H9 (cell line): ENCODE measurements around the gene UTF1. TPM values are rescaled to one million over a fixed set of nuclear protein-coding genes. Genes with fewer than 3 reads are reported as not detected.

Experiments
- DNase-seq: peaks from one replicate; pipeline ENCODE4 v3.0.0-alpha.2; 2017
- H2AFZ ChIP-seq: one replicate; pipeline ENCODE4 v1.6.1; 2013; ENCODE audit warnings: mild to moderate bottlenecking, low read length, control low read depth, moderate library complexity
- H2AK5ac ChIP-seq: 2 replicates; pipeline ENCODE4 v1.6.1; 2013; ENCODE audit warnings: low read length, control low read depth, mixed read lengths; ENCODE audit not compliant: insufficient read length
- H2BK120ac ChIP-seq: one replicate; pipeline ENCODE4 v1.6.1; 2013; ENCODE audit warnings: low read depth, mild to moderate bottlenecking, low read length, control low read depth, inconsistent platforms; ENCODE audit not compliant: poor library complexity, severe bottlenecking
- H2BK12ac ChIP-seq: 2 replicates; pipeline ENCODE4 v1.6.1; 2013; ENCODE audit warnings: low read length, control low read depth, mixed read lengths, low read depth; ENCODE audit not compliant: insufficient read length
- H2BK15ac ChIP-seq: 2 replicates; pipeline ENCODE4 v1.6.1; 2013; ENCODE audit warnings: low read depth, low read length, control low read depth
- H2BK20ac ChIP-seq: one replicate; pipeline ENCODE4 v1.6.1; 2013; ENCODE audit warnings: low read depth, mild to moderate bottlenecking, low read length, control low read depth, inconsistent platforms; ENCODE audit not compliant: poor library complexity, severe bottlenecking
- H2BK5ac ChIP-seq: 2 replicates; pipeline ENCODE4 v1.6.1; 2013; ENCODE audit warnings: low read length, control low read depth, mixed read lengths; ENCODE audit not compliant: insufficient read length
- H3K14ac ChIP-seq: 2 replicates; pipeline ENCODE4 v1.6.1; 2013; ENCODE audit warnings: low read length, control low read depth; ENCODE audit not compliant: insufficient read depth
- H3K18ac ChIP-seq: 2 replicates; pipeline ENCODE4 v1.6.1; 2013; ENCODE audit warnings: low read depth, mild to moderate bottlenecking, mixed read lengths, low read length, control low read depth; ENCODE audit not compliant: insufficient read length
- H3K23ac ChIP-seq: 2 replicates; pipeline ENCODE4 v1.6.1; 2013; ENCODE audit warnings: low read length, control low read depth, mixed read lengths, low read depth; ENCODE audit not compliant: insufficient read length
- H3K23me2 ChIP-seq: 2 replicates; pipeline ENCODE4 v1.6.1; 2013; ENCODE audit warnings: low read depth, mild to moderate bottlenecking, mixed read lengths, low read length, control low read depth; ENCODE audit not compliant: insufficient read length, poor library complexity, severe bottlenecking
- H3K27ac ChIP-seq: 2 replicates; pipeline ENCODE4 v1.5.1; 2013; ENCODE audit warnings: low read length, control low read depth, mixed read lengths, low read depth; ENCODE audit not compliant: insufficient read length
- H3K27me3 ChIP-seq: 2 replicates; pipeline ENCODE4 v1.6.1; 2013; ENCODE audit warnings: low read length, control low read depth, inconsistent platforms; ENCODE audit not compliant: insufficient read depth
- H3K4ac ChIP-seq: 2 replicates; pipeline ENCODE4 v1.6.1; 2013; ENCODE audit warnings: low read depth, mild to moderate bottlenecking, control low read depth, inconsistent platforms, low read length, moderate library complexity
- H3K4me1 ChIP-seq: 2 replicates; pipeline ENCODE4 v1.6.1; 2013; ENCODE audit warnings: low read length, control low read depth, inconsistent platforms; ENCODE audit not compliant: insufficient read depth
- H3K4me2 ChIP-seq: 2 replicates; pipeline ENCODE4 v1.6.1; 2013; ENCODE audit warnings: low read length, control low read depth, mixed read lengths; ENCODE audit not compliant: insufficient read length, insufficient read depth
- H3K56ac ChIP-seq: 2 replicates; pipeline ENCODE4 v1.6.1; 2013; ENCODE audit warnings: low read depth, mild to moderate bottlenecking, mixed read lengths, low read length, control low read depth; ENCODE audit not compliant: insufficient read length
- H3K79me1 ChIP-seq: 2 replicates; pipeline ENCODE4 v1.6.1; 2013; ENCODE audit warnings: low read depth, mild to moderate bottlenecking, moderate library complexity, low read length, control low read depth, inconsistent platforms; ENCODE audit not compliant: insufficient read depth, poor library complexity, severe bottlenecking
- H3K79me2 ChIP-seq: 2 replicates; pipeline ENCODE4 v1.6.1; 2013; ENCODE audit warnings: low read length, control low read depth, inconsistent platforms; ENCODE audit not compliant: insufficient read depth
- H3K9ac ChIP-seq: 2 replicates; pipeline ENCODE4 v1.6.1; 2013; ENCODE audit warnings: low read length, control low read depth, mixed read lengths; ENCODE audit not compliant: insufficient read length; ENCODE audit errors: extremely low read depth
- H3K9me3 ChIP-seq: one replicate; pipeline ENCODE4 v1.6.1; 2013; ENCODE audit warnings: low read depth, low read length, inconsistent platforms; ENCODE audit not compliant: control insufficient read depth
- H3T11ph ChIP-seq: one replicate; pipeline ENCODE4 v1.6.1; 2013; ENCODE audit warnings: mild to moderate bottlenecking, low read length, control low read depth, inconsistent platforms
- H4K20me1 ChIP-seq: one replicate; pipeline ENCODE4 v1.6.1; 2013; ENCODE audit not compliant: control insufficient read depth, insufficient read length, insufficient read depth
- H4K5ac ChIP-seq: 2 replicates; pipeline ENCODE4 v1.6.1; 2013; ENCODE audit warnings: low read depth, mild to moderate bottlenecking, mixed read lengths, low read length, control low read depth; ENCODE audit not compliant: insufficient read length
- H4K8ac ChIP-seq: replicated peaks from 2 replicates; pipeline ENCODE4 v1.6.1; 2013; ENCODE audit warnings: low read length, control low read depth, mixed read lengths, low read depth; ENCODE audit not compliant: insufficient read length
- H4K91ac ChIP-seq: 2 replicates; pipeline ENCODE4 v1.6.1; 2013; ENCODE audit warnings: low read depth, mild to moderate bottlenecking, moderate library complexity, mixed read lengths, low read length, control low read depth; ENCODE audit not compliant: insufficient read length
- H3K27ac Mint-ChIP-seq, 3 experiments: 2 replicates in 2 of 3; 3 replicates in 1 of 3; pipeline ENCODE4 v1.8.0; 2020 to 2021; ENCODE audit warnings: mixed read lengths in 3 of 3, mild to moderate bottlenecking in 1 of 3, moderate library complexity in 1 of 3
- H3K27me3 Mint-ChIP-seq: 2 replicates; pipeline ENCODE4 v1.8.0; 2021; ENCODE audit warnings: low read depth, mild to moderate bottlenecking, moderate library complexity, mixed read lengths
- H3K36me3 Mint-ChIP-seq, 3 experiments: 2 replicates in 2 of 3; 3 replicates in 1 of 3; pipeline ENCODE4 v1.8.0; 2020 to 2021; ENCODE audit warnings: low read depth in 3 of 3, mixed read lengths in 3 of 3; ENCODE audit not compliant: insufficient read depth in 1 of 3
- H3K4me1 Mint-ChIP-seq, 2 experiments: 2 replicates each; pipeline ENCODE4 v1.8.0; 2020; ENCODE audit warnings: mixed read lengths in 2 of 2
- H3K4me3 Mint-ChIP-seq, 2 experiments: 2 replicates in 1 of 2; 3 replicates in 1 of 2; pipeline ENCODE4 v1.8.0; 2020 to 2021; ENCODE audit warnings: mild to moderate bottlenecking in 2 of 2, mixed read lengths in 2 of 2, moderate library complexity in 1 of 2
- H3K9me3 Mint-ChIP-seq, 2 experiments: 2 replicates in 1 of 2; 3 replicates in 1 of 2; pipeline ENCODE4 v1.8.0; 2020; ENCODE audit warnings: mild to moderate bottlenecking in 2 of 2, mixed read lengths in 2 of 2, moderate library complexity in 1 of 2
- WGBS: extraction: QIAGEN DNeasy Blood & Tissue Kit; methylation state at CpG from one replicate; pipeline ENCODE4 v1.1.7; 2013; ENCODE audit warnings: missing lambda C conversion rate, low lambda C conversion rate, mixed read lengths; ENCODE audit not compliant: insufficient read length; ENCODE audit errors: extremely low coverage; 5-methylcytosine and 5-hydroxymethylcytosine counted together
- total RNA-seq: library from RNA; stranded (reverse); gene quantifications from 2 replicates; pipeline ENCODE4 v1.2.1, GENCODE V29; 2021
- TF ChIP-seq, protein P1 (sequence below): fragments of 200-600 bp; sonication (generic); conservative IDR thresholded peaks from 3 replicates; pipeline ENCODE4 v1.8.0; 2021; ENCODE audit warnings: antibody characterized with exemption, mild to moderate bottlenecking

UTF1 gene
- total RNA-seq, 1 experiment from 2014 or later: 31.5 TPM

DNA sequence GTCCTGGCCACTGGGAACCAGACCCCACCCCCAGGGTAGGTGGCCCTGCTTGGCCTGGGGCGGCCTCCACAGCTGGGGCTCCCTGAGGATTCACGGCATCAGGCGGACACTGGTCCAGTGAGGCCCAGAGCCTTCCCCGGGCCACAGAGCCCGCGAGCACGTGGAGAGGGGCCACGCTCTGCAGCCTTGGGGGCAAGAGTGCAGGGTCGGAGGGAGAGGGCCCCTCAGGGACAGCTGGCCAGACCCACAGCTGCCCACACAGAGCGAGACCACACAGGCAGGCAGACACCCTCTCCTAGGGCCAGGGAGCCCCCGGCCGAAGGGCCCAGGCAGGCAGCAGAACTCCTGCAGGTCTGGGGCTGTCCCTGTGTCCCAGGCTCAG, 18.3 kb downstream of the UTF1 start:
- peaks cover 8% of the 10 kb centered on the region for H3K27me3 Mint-ChIP-seq
- no peaks in the 10 kb centered on the region for H3K79me2 ChIP-seq
- H3K4me1 ChIP-seq: no peaks in the 10 kb centered on the region
- no peak overlapping the region for H2AFZ ChIP-seq
- H3K4ac ChIP-seq: no peak overlapping the region
- H3K18ac ChIP-seq: no peak overlapping the region
- H3K23ac ChIP-seq: no peak overlapping the region
- no peak overlapping the region for H2BK120ac ChIP-seq
- peaks cover 21 to 31% of the 10 kb centered on the region in 2 experiments for H3K4me1 Mint-ChIP-seq
- no peak overlapping the region for H2BK5ac ChIP-seq
- no peak overlapping the region for H3K27ac ChIP-seq
- no peak for DNase-seq
- no peak overlapping the region for H3K4me3 Mint-ChIP-seq
- no peaks in the 10 kb centered on the region; a peak in 1 of 5 replicates for H3K9me3 Mint-ChIP-seq
- no peak overlapping the region for H2BK20ac ChIP-seq
- H3K4me2 ChIP-seq: no peak overlapping the region
- no peaks in the 10 kb centered on the region for H3K79me1 ChIP-seq
- no peak overlapping the region for H3K27ac Mint-ChIP-seq
- no peak overlapping the region for H4K91ac ChIP-seq
- H4K20me1 ChIP-seq: no peaks in the 10 kb centered on the region
- no peaks in the 10 kb centered on the region for H3K23me2 ChIP-seq
- no peak overlapping the region for H4K5ac ChIP-seq
- H3K56ac ChIP-seq: no peak overlapping the region
- TF ChIP-seq, protein P1, sequence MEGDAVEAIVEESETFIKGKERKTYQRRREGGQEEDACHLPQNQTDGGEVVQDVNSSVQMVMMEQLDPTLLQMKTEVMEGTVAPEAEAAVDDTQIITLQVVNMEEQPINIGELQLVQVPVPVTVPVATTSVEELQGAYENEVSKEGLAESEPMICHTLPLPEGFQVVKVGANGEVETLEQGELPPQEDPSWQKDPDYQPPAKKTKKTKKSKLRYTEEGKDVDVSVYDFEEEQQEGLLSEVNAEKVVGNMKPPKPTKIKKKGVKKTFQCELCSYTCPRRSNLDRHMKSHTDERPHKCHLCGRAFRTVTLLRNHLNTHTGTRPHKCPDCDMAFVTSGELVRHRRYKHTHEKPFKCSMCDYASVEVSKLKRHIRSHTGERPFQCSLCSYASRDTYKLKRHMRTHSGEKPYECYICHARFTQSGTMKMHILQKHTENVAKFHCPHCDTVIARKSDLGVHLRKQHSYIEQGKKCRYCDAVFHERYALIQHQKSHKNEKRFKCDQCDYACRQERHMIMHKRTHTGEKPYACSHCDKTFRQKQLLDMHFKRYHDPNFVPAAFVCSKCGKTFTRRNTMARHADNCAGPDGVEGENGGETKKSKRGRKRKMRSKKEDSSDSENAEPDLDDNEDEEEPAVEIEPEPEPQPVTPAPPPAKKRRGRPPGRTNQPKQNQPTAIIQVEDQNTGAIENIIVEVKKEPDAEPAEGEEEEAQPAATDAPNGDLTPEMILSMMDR: no peak
- no peak overlapping the region for H3T11ph ChIP-seq
- H3K14ac ChIP-seq: no peak overlapping the region
- H3K27me3 ChIP-seq: no peaks in the 10 kb centered on the region
- no peak overlapping the region for H2AK5ac ChIP-seq
- WGBS: no CpG with 5 or more reads among the region's 12 CpGs
- no peaks in the 10 kb centered on the region for H3K9me3 ChIP-seq
- no peak overlapping the region for H4K8ac ChIP-seq
- H2BK12ac ChIP-seq: no peak overlapping the region
- H3K9ac ChIP-seq: no peak overlapping the region
- H3K36me3 Mint-ChIP-seq: no peaks in the 10 kb centered on the region
- no peak overlapping the region for H2BK15ac ChIP-seq
